Gastrocnemius medialis (tissue), 4 donors: Measurements from ENCODE around the gene FAM89A. TPM values are rescaled to one million over a fixed set of nuclear protein-coding genes. Genes with fewer than 3 reads are reported as not detected.
A peak's percentile ranks its signal among the peaks of the same experiment; 100 is the strongest.

ENCODE experiments used
- ATAC-seq, 2 donors: fragments of 150-250 bp; one replicate each; pipeline ENCODE4 v1.9.1; 2016
- DNase-seq, 2 donors: peaks; one replicate each; pipeline ENCODE4 v3.0.0-alpha.2; 2019
- H3K27ac ChIP-seq, 4 donors: fragments of 200-600 bp; sonication (generic); 1 replicate in 1 of 4; 2 replicates in 3 of 4; pipeline ENCODE4 v1.5.1; 2016 to 2018; ENCODE audit warnings: mild to moderate bottlenecking in 2 of 4, moderate library complexity in 1 of 4
- H3K27me3 ChIP-seq, 3 donors: fragments of 200-600 bp; sonication (generic) in 2 of 3; 1 replicate in 1 of 3; 2 replicates in 2 of 3; pipeline versions ENCODE4 v1.5.1 to v1.6.0; 2016 to 2019; ENCODE audit warnings: mild to moderate bottlenecking in 1 of 3, moderate library complexity in 1 of 3
- H3K36me3 ChIP-seq, 2 donors: fragments of 200-600 bp; sonication (generic) in 1 of 2; one replicate each; pipeline ENCODE4 v1.5.1; 2017 to 2018
- H3K4me1 ChIP-seq, 2 donors: fragments of 200-600 bp; sonication (generic) in 1 of 2; one replicate each; pipeline ENCODE4 v1.5.1; 2016 to 2017; ENCODE audit warnings: mild to moderate bottlenecking in 2 of 2
- H3K4me3 ChIP-seq, 4 donors: fragments of 200-600 bp; sonication (generic) in 3 of 4; 1 replicate in 1 of 4; 2 replicates in 3 of 4; pipeline ENCODE4 v1.5.1; 2016 to 2019; ENCODE audit warnings: mild to moderate bottlenecking in 2 of 4
- H3K9me3 ChIP-seq, 3 donors: fragments of 200-600 bp; sonication (generic) in 2 of 3; 1 replicate in 1 of 3; 2 replicates in 2 of 3; pipeline ENCODE4 v1.5.1; 2016 to 2019
- CTCF ChIP-seq, 5 experiments: fragments of 450-650 bp in 3 of 5; fragments of 200-600 bp in 2 of 5; sonication (generic) in 2 of 5; IDR thresholded peaks in 4 of 5; conservative IDR thresholded peaks in 1 of 5; 1 replicate in 4 of 5; 2 replicates in 1 of 5; pipeline ENCODE4 v1.5.1; 2016 to 2019; ENCODE audit warnings: antibody characterized with exemption in 5 of 5, mild to moderate bottlenecking in 3 of 5, moderate library complexity in 3 of 5
- POLR2A ChIP-seq, 2 donors: fragments of 450-650 bp; IDR thresholded peaks; one replicate each; pipeline ENCODE4 v1.6.1; 2017; ENCODE audit warnings: antibody characterized with exemption in 2 of 2, mild to moderate bottlenecking in 2 of 2, moderate library complexity in 2 of 2
- in situ Hi-C, 4 donors: fragments of 200-750 bp; cut with MboI; loops; one replicate each; pipeline versions ENCODE4 v1.15.0 to v1.8.0; 2017; ENCODE audit warnings: low sequenced_read_pairs in 4 of 4
- intact Hi-C: fragments of 100-400 bp; cut with DNase I; formaldehyde crosslinking; loops from one replicate; pipeline ENCODE4 v1.15.1; 2023; ENCODE audit warnings: low total_unique reads
- total RNA-seq, 4 donors: library from RNA; depleted of rRNA; stranded (reverse); fragments of >200 nt; gene quantifications; one replicate each; pipeline versions ENCODE4 v1.1.0 to v1.2.3, GENCODE V29; 2016

The FAM89A gene
- total RNA-seq, 4 donors from 2014 or later: 2.1 to 8.6 (median 5.3) TPM

- Histone ChIP-seq H3K36me3 (no peaks in the 10 kb centered on the region), H3K9me3 (no peaks in the 10 kb centered on the region), H3K27me3 (no peaks in the 10 kb centered on the region), H3K27ac (peak overlapping the region in 3 of 4 donors; percentile 31 to 57 (median 33)), H3K4me3 (no peak overlapping the region), H3K4me1 (no peaks in the 10 kb centered on the region)
- ATAC-seq: no peak
- DNase-seq: no peak
- intact Hi-C loops (no loop called here), in situ Hi-C loops (no loop called here)
- TF ChIP-seq POLR2A (IDR thresholded peaks at IDR 0.05) (no peak), CTCF (IDR thresholded peaks at IDR 0.05 in 4 of 5, conservative IDR thresholded peaks at IDR 0.05 in 1 of 5) (no peak)
These were observed 18.5 kb downstream of the FAM89A start for GRCh38 chr1:231021540-231022031.

- no peaks in the 10 kb centered on the region for H3K27me3 ChIP-seq
- in situ Hi-C loops: no loop called here
- peak overlapping the region in 3 of 4 donors; percentile 6 to 51 (median 11) for H3K27ac ChIP-seq
- H3K9me3 ChIP-seq: no peaks in the 10 kb centered on the region
- no peaks in the 10 kb centered on the region for H3K4me1 ChIP-seq
- no peak for DNase-seq
- no peaks in the 10 kb centered on the region for H3K36me3 ChIP-seq
- H3K4me3 ChIP-seq: no peak overlapping the region
- TF ChIP-seq CTCF (IDR thresholded peaks at IDR 0.05 in 4 of 5, conservative IDR thresholded peaks at IDR 0.05 in 1 of 5) (no peak), POLR2A (IDR thresholded peaks at IDR 0.05) (no peak)
- ATAC-seq: no peak
- intact Hi-C loops: no loop called here
These were observed 19.2 kb downstream of the FAM89A start for GRCh38 chr1:231020816-231021215.

- TF ChIP-seq POLR2A (IDR thresholded peaks at IDR 0.05) (no peak), CTCF (IDR thresholded peaks at IDR 0.05 in 4 of 5, conservative IDR thresholded peaks at IDR 0.05 in 1 of 5) (no peak)
- intact Hi-C loops (no loop called here), in situ Hi-C loops (no loop called here)
- ATAC-seq (no peak), DNase-seq (no peak)
- Histone ChIP-seq H3K27ac (peak overlapping the region in 2 of 4 donors; percentile 6 to 51), H3K36me3 (no peaks in the 10 kb centered on the region), H3K4me3 (no peak overlapping the region), H3K9me3 (no peaks in the 10 kb centered on the region), H3K4me1 (no peaks in the 10 kb centered on the region), H3K27me3 (no peaks in the 10 kb centered on the region)
These were observed 19.9 kb downstream of the FAM89A start for GRCh38 chr1:231020139-231020601.

GRCh38 chr1:231019711-231020110 lies 20.3 kb downstream of the FAM89A start:
- Histone ChIP-seq H3K4me1 (no peaks in the 10 kb centered on the region), H3K27me3 (no peaks in the 10 kb centered on the region), H3K36me3 (no peaks in the 10 kb centered on the region), H3K9me3 (no peaks in the 10 kb centered on the region), H3K4me3 (no peak overlapping the region), H3K27ac (no peak overlapping the region)
- in situ Hi-C loops: no loop called here
- TF ChIP-seq POLR2A (IDR thresholded peaks at IDR 0.05) (no peak), CTCF (IDR thresholded peaks at IDR 0.05 in 4 of 5, conservative IDR thresholded peaks at IDR 0.05 in 1 of 5) (no peak)
- DNase-seq (no peak), ATAC-seq (no peak)
- intact Hi-C loops: no loop called here

- no peak for ATAC-seq
These were observed 23.1 kb downstream of the FAM89A start for GRCh38 chr1:231016966-231017365.

More at GRCh38 chr1:231016966-231017365, 23.1 kb downstream of the FAM89A start:
- H3K4me3 ChIP-seq: no peak overlapping the region
- in situ Hi-C loops: no loop called here
- no peaks in the 10 kb centered on the region for H3K27me3 ChIP-seq
- H3K9me3 ChIP-seq: no peaks in the 10 kb centered on the region
- H3K27ac ChIP-seq: no peak overlapping the region
- intact Hi-C loops: no loop called here
- H3K36me3 ChIP-seq: no peaks in the 10 kb centered on the region
- DNase-seq: no peak
- TF ChIP-seq CTCF (IDR thresholded peaks at IDR 0.05 in 4 of 5, conservative IDR thresholded peaks at IDR 0.05 in 1 of 5) (no peak), POLR2A (IDR thresholded peaks at IDR 0.05) (no peak)
- no peaks in the 10 kb centered on the region for H3K4me1 ChIP-seq
